RWPE2 (cell line): Measurements from ENCODE around the gene KHK.
"Not testable (repeated sequence)": the region's sequence is repeated elsewhere in the genome, so short reads cannot be mapped to it uniquely, and the experiment has no call there.

Experiments used
- ATAC-seq: fragments of 200-7000 bp; cut with Tn5 transposase; 3 replicates; pipeline ENCODE4 v1.9.1; 2021; ENCODE audit warnings: low read depth
- DNase-seq: peaks from one replicate; pipeline ENCODE4 v3.0.0-alpha.2; 2020; ENCODE audit warnings: low spot score
- H3K27ac ChIP-seq: fragments of 450-650 bp; 2 replicates; pipeline ENCODE4 v1.5.1; 2017; ENCODE audit warnings: mild to moderate bottlenecking; ENCODE audit not compliant: poor library complexity, severe bottlenecking
- H3K27me3 ChIP-seq: fragments of 250-450 bp; sonication (Bioruptor Pico); 2 replicates; pipeline ENCODE4 v1.5.1; 2021; ENCODE audit warnings: mild to moderate bottlenecking, moderate library complexity; ENCODE audit not compliant: insufficient read depth, poor library complexity, severe bottlenecking
- H3K36me3 ChIP-seq: fragments of 250-450 bp; sonication (Bioruptor Pico); 2 replicates; pipeline ENCODE4 v1.5.1; 2020; ENCODE audit warnings: low read depth, mild to moderate bottlenecking, moderate library complexity
- H3K4me1 ChIP-seq: fragments of 250-450 bp; sonication (Bioruptor Pico); 2 replicates; pipeline ENCODE4 v1.5.1; 2021; ENCODE audit warnings: mild to moderate bottlenecking, moderate library complexity; ENCODE audit not compliant: insufficient read depth, poor library complexity, severe bottlenecking
- H3K4me3 ChIP-seq: fragments of 250-450 bp; sonication (Bioruptor Pico); 2 replicates; pipeline ENCODE4 v1.5.1; 2021; ENCODE audit warnings: mild to moderate bottlenecking, moderate library complexity; ENCODE audit not compliant: severe bottlenecking
- H3K9me3 ChIP-seq: fragments of 250-450 bp; sonication (Bioruptor Pico); 2 replicates; pipeline ENCODE4 v1.5.1; 2021; ENCODE audit warnings: mild to moderate bottlenecking, moderate library complexity; ENCODE audit not compliant: severe bottlenecking
- TF ChIP-seq, protein P1 (sequence below): fragments of 450-650 bp; IDR thresholded peaks from one replicate; pipeline ENCODE4 v1.5.1; 2017; ENCODE audit warnings: mild to moderate bottlenecking, moderate library complexity; ENCODE audit not compliant: poor library complexity, severe bottlenecking

The KHK gene

DNA sequence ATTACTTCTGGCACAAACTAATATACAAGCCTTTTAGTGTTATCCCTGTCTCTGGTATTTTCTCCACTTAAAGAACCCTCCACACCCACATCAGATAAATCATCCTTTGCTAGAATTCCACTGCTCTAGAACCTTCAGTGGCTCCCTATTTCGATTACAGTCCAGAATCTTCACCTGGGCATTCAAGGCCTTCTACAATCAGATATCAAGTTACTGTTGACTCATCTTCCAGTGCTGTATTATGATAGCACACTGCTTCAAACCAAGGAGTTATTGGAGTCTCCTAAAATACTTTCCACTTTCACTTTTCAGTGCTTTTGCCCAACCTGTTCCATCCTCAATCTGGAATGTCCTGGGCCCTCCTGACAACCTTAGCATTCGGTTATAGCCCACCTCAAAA, 28.9 kb downstream of the KHK start:
- Histone ChIP-seq H3K27me3 (no peaks in the 10 kb centered on the region), H3K36me3 (no peaks in the 10 kb centered on the region), H3K4me3 (no peak overlapping the region), H3K27ac (no peak overlapping the region), H3K4me1 (no peaks in the 10 kb centered on the region), H3K9me3 (no peaks in the 10 kb centered on the region)
- DNase-seq (no peak), ATAC-seq (0 out of 3 replicates have a peak, but pooled peaks have one; percentile 43)
- TF ChIP-seq, protein P1, sequence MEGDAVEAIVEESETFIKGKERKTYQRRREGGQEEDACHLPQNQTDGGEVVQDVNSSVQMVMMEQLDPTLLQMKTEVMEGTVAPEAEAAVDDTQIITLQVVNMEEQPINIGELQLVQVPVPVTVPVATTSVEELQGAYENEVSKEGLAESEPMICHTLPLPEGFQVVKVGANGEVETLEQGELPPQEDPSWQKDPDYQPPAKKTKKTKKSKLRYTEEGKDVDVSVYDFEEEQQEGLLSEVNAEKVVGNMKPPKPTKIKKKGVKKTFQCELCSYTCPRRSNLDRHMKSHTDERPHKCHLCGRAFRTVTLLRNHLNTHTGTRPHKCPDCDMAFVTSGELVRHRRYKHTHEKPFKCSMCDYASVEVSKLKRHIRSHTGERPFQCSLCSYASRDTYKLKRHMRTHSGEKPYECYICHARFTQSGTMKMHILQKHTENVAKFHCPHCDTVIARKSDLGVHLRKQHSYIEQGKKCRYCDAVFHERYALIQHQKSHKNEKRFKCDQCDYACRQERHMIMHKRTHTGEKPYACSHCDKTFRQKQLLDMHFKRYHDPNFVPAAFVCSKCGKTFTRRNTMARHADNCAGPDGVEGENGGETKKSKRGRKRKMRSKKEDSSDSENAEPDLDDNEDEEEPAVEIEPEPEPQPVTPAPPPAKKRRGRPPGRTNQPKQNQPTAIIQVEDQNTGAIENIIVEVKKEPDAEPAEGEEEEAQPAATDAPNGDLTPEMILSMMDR: no peak

DNA sequence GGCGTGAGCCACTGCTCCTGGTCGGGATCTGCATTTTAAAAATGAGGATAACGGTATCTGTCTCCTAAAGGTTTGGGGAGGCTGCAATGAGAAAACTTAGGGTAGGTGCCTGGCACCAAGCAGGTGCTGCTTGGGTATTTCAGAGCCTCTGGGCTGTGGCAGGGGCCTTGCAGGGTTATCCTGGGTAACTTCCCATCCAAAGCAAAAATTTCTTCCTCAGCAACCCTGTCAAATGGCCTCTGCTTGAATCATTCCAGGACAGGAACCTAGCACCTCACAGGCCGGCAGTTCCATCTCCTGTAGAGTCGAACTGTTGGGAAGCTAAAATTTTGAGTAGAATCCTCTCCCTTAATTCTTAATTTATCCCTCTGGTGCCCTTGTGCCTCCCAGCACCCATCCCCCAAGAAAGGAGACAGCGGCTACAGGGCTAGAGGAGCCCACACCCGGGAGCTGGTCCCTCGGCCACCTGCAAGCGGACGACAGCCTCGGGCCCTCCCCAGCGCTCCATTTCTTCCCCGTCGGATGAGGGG, 31.5 kb downstream of the KHK start:
- no peaks in the 10 kb centered on the region for H3K9me3 ChIP-seq
- H3K27me3 ChIP-seq: no peaks in the 10 kb centered on the region
- TF ChIP-seq, protein P1: no peak
- no peak for DNase-seq
- peak overlapping the region; percentile 45 for H3K4me3 ChIP-seq
- H3K4me1 ChIP-seq: no peaks in the 10 kb centered on the region
- H3K36me3 ChIP-seq: no peaks in the 10 kb centered on the region
- H3K27ac ChIP-seq: no peak overlapping the region
- no peak; the same call in 2 of the 3 replicates for ATAC-seq

DNA sequence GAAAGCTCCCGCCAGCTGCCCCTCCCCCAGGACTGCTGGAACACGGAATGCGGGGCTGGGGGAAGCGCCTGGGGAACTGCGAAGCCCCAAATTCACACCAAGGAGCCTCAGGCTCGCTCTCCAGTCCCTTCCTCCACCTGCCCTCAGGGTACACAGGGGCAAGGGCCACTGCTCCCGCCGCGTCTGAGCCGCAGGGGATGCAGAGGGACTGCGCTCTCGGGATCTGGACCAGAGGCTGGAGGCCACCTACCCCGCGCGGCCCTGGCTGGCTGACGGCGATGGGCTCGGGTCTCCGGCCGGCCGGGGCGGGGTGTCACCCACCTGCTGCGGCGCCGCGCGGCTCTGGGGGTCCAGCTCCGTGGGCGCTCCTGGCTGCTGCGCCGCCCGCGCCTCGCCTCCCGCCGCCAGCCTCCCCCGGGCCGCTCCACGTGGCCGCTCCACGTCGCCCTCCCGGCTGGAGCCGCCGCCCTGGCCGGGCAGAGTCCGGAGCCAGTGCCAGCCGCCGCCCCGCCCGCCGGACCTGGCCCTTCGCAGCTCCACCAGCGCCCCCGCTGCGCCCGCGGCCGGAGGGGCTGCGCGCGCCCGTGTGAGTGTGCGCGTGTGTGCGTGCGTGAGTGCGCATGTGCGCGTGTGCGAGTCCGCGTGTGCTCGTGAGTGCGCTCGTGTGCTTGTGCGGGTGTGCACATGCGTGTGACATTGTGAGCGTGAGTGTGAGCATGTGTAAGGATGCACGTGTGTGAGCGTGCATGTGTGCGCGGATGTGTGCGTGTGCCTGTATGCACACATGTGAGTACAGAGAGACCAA, 32.2 kb downstream of the KHK start, which contains the start of gene CGREF1:
Gene CGREF1, minus strand, starts transcription at position 604 of the 805 bp plus-strand sequence. CDS start 14,762 bp downstream, outside the sequence.
- peak; percentile 18; the same call in 2 of the 3 replicates for ATAC-seq
- Histone ChIP-seq H3K27ac (no peak within 1 kb of the TSS), H3K36me3 (no peaks in the 10 kb centered on the region), H3K4me1 (no peaks in the 10 kb centered on the region), H3K27me3 (no peaks in the 10 kb centered on the region), H3K9me3 (no peaks in the 10 kb centered on the region), H3K4me3 (peak within 1 kb of the TSS; percentile 45)
- TF ChIP-seq, protein P1: no peak
- no peak for DNase-seq

DNA sequence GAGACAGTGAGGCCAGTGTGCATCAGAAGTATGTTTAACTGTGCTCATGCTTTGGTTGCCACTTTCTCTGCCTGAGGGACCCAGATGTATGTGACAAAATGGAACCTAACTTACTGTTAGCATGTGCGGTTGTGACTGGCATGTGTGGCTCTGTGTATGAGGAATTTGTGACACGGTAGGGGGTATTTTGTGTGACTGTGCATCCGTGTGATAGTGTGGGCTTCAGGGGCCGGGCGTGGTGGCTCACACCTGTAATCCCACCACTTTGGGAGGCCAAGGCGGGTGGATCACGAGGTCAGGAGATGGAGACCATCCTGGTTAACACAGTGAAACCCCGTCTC, 32.7 kb downstream of the KHK start:
- ATAC-seq, H3K36me3 ChIP-seq, DNase-seq, H3K9me3 ChIP-seq, H3K27ac ChIP-seq, H3K27me3 ChIP-seq, H3K4me1 ChIP-seq: not testable (repeated sequence)
- peak overlapping the region; percentile 45 for H3K4me3 ChIP-seq

DNA sequence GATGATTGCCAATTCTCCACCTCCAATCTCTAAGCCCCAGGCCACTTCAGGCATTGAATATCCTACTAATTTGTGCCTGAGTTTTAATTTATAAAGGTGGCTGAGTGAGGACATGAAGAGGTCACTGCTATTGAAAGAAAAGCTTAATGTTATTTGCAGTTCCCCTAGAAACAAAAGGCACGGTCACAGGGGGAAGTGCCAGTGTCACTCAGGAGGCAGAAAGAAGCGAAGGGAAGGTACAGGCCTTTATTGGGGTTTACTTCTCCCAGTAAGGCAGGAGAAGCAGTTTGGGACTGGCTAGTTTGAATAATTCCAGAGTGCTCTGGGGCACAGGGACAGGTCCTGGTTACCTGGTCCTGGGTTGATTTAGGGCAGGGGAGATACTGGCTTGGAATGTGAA, 35.3 kb downstream of the KHK start:
- no peak for ATAC-seq
- Histone ChIP-seq H3K36me3 (no peaks in the 10 kb centered on the region), H3K4me1 (no peaks in the 10 kb centered on the region), H3K9me3 (no peaks in the 10 kb centered on the region), H3K4me3 (no peak overlapping the region), H3K27me3 (no peaks in the 10 kb centered on the region), H3K27ac (no peak overlapping the region)
- no peak for DNase-seq
- TF ChIP-seq, protein P1: no peak
